Gastroesophageal sphincter (tissue), 4 donors: ENCODE results near the gene THAP11. TPM values are rescaled to one million over a fixed set of nuclear protein-coding genes. Genes with fewer than 3 reads are reported as not detected.

Source experiments
- ATAC-seq: fragments of 150-250 bp; one replicate; pipeline ENCODE4 v1.9.1; 2016; ENCODE audit warnings: mild to moderate bottlenecking, moderate library complexity
- H3K27ac ChIP-seq, 4 donors: fragments of 200-600 bp; sonication (generic) in 3 of 4; 1 replicate in 3 of 4; 2 replicates in 1 of 4; pipeline ENCODE4 v1.5.1; 2016 to 2019
- H3K27me3 ChIP-seq: fragments of 200-600 bp; sonication (generic); one replicate; pipeline ENCODE4 v1.5.1; 2019
- H3K36me3 ChIP-seq, 2 donors: fragments of 200-600 bp; sonication (generic); one replicate each; pipeline ENCODE4 v1.5.1; 2019; ENCODE audit warnings: control low read depth in 1 of 2
- H3K4me1 ChIP-seq, 3 donors: fragments of 200-600 bp; sonication (generic); 1 replicate in 2 of 3; 2 replicates in 1 of 3; pipeline ENCODE4 v1.5.1; 2016 to 2019; ENCODE audit warnings: control low read depth in 2 of 3
- H3K4me3 ChIP-seq, 2 donors: fragments of 200-600 bp; sonication (generic); one replicate each; pipeline ENCODE4 v1.5.1; 2019; ENCODE audit warnings: mild to moderate bottlenecking in 1 of 2, moderate library complexity in 1 of 2
- H3K9me3 ChIP-seq, 3 donors: fragments of 200-600 bp; sonication (generic); one replicate each; pipeline ENCODE4 v1.5.1; 2017 to 2019; ENCODE audit warnings: control low read depth in 2 of 3
- CTCF ChIP-seq, 4 experiments: fragments of 200-600 bp in 2 of 4; fragments of 450-650 bp in 2 of 4; sonication (generic) in 1 of 4; IDR thresholded peaks; one replicate each; pipeline ENCODE4 v1.5.1; 2017 to 2019; ENCODE audit warnings: antibody characterized with exemption in 4 of 4, mild to moderate bottlenecking in 2 of 4, moderate library complexity in 2 of 4
- EP300 ChIP-seq: sonication (generic); formaldehyde crosslinking; IDR thresholded peaks from one replicate; pipeline ENCODE4 v1.6.1; 2017; ENCODE audit warnings: antibody characterized with exemption, mild to moderate bottlenecking
- POLR2A ChIP-seq, 2 donors: fragments of 450-650 bp; IDR thresholded peaks; one replicate each; pipeline ENCODE4 v1.6.1; 2017; ENCODE audit warnings: antibody characterized with exemption in 2 of 2, mild to moderate bottlenecking in 2 of 2, moderate library complexity in 1 of 2
- POLR2AphosphoS5 ChIP-seq: sonication (generic); formaldehyde crosslinking; IDR thresholded peaks from one replicate; pipeline ENCODE4 v1.6.1; 2017; ENCODE audit warnings: antibody characterized with exemption
- WGBS, 2 donors: methylation state at CpG; one replicate each; pipeline ENCODE4 v1.1.5; 2018; ENCODE audit warnings: low coverage in 1 of 2; 5-methylcytosine and 5-hydroxymethylcytosine counted together
- total RNA-seq, 4 donors: library from RNA; depleted of rRNA; stranded (reverse); fragments of >200 nt; gene quantifications; one replicate each; pipeline ENCODE4 v1.1.0, GENCODE V29; 2016

The THAP11 gene
- total RNA-seq, 4 donors from 2014 or later: 52.6 to 78.0 (median 76.0) TPM

- peak overlapping the region in 1 of 4 donors; percentile 19 for H3K27ac ChIP-seq
- ATAC-seq: no peak
- no peaks in the 10 kb centered on the region for H3K27me3 ChIP-seq
- no peak overlapping the region for H3K4me3 ChIP-seq
- H3K36me3 ChIP-seq: peaks cover 0 to 5% of the 10 kb centered on the region in 2 donors
- TF ChIP-seq POLR2A (IDR thresholded peaks at IDR 0.05) (no peak), POLR2AphosphoS5 (no peak), CTCF (IDR thresholded peaks at IDR 0.05) (no peak), EP300 (no peak)
- H3K9me3 ChIP-seq: no peaks in the 10 kb centered on the region
- H3K4me1 ChIP-seq: peaks cover 0 to 57% (median 18%) of the 10 kb centered on the region in 3 donors
- WGBS, 2 donors: 77 to 89% methylated on average over 4 to 5 of the region's 10 CpGs
Measured at GRCh38 chr16:67855789-67856188, 13.7 kb downstream of the THAP11 start.

GRCh38 chr16:67856927-67857546 lies 14.9 kb downstream of the THAP11 start:
- ATAC-seq: no peak
- Histone ChIP-seq H3K4me3 (no peak overlapping the region), H3K4me1 (peaks cover 0 to 65% (median 30%) of the 10 kb centered on the region in 3 donors), H3K27ac (peak overlapping the region in 3 of 4 donors; percentile 56 to 84 (median 75)), H3K27me3 (no peaks in the 10 kb centered on the region), H3K9me3 (no peaks in the 10 kb centered on the region), H3K36me3 (peaks cover 0 to 9% of the 10 kb centered on the region in 2 donors)
- WGBS, 2 donors: 76 to 85% methylated on average over 4 to 5 of the region's 5 CpGs
- TF ChIP-seq POLR2A (IDR thresholded peaks at IDR 0.05) (no peak), POLR2AphosphoS5 (no peak), CTCF (IDR thresholded peaks at IDR 0.05) (no peak), EP300 (no peak)

- TF ChIP-seq POLR2A (IDR thresholded peaks at IDR 0.05): no peak
- TF ChIP-seq EP300: no peak
- peak; percentile 61 for TF ChIP-seq POLR2AphosphoS5
- TF ChIP-seq CTCF (IDR thresholded peaks at IDR 0.05): no peak
- H3K9me3 ChIP-seq: no peaks in the 10 kb centered on the region
- peaks cover 0 to 72% (median 34%) of the 10 kb centered on the region in 3 donors for H3K4me1 ChIP-seq
- peaks cover 0 to 9% of the 10 kb centered on the region in 2 donors for H3K36me3 ChIP-seq
- WGBS, 2 donors: 19 to 31% methylated on average over 3 of the region's 3 CpGs
- H3K27me3 ChIP-seq: no peaks in the 10 kb centered on the region
- H3K4me3 ChIP-seq: no peak overlapping the region
- peak overlapping the region in 3 of 4 donors; percentile 56 to 84 (median 75) for H3K27ac ChIP-seq
- ATAC-seq: peak; percentile 94
Measured at GRCh38 chr16:67857547-67858233, 15.6 kb downstream of the THAP11 start.

GRCh38 chr16:67858500-67858899 lies 16.4 kb downstream of the THAP11 start:
- H3K36me3 ChIP-seq: peaks cover 0 to 9% of the 10 kb centered on the region in 2 donors
- no peak overlapping the region for H3K4me3 ChIP-seq
- ATAC-seq: no peak
- no peak for TF ChIP-seq POLR2AphosphoS5
- TF ChIP-seq CTCF (IDR thresholded peaks at IDR 0.05): no peak
- TF ChIP-seq EP300: no peak
- H3K9me3 ChIP-seq: no peaks in the 10 kb centered on the region
- H3K27me3 ChIP-seq: no peaks in the 10 kb centered on the region
- 57 to 76% methylated on average over 3 to 4 of the region's 4 CpGs for WGBS, 2 donors
- H3K27ac ChIP-seq: peak overlapping the region; percentile 22 to 84 (median 66)
- peaks cover 0 to 80% (median 38%) of the 10 kb centered on the region in 3 donors for H3K4me1 ChIP-seq
